ENCODE measurements around the gene LMX1A. TPM values are rescaled to one million over a fixed set of nuclear protein-coding genes. Genes with fewer than 3 reads are reported as not detected.
A peak's percentile ranks its signal among the peaks of the same experiment; 100 is the strongest.

The LMX1A gene
- total RNA-seq, 6 experiments from 2014 or later = not detected

- peaks cover 20% of the 10 kb centered on the region for H3K27me3 Mint-ChIP-seq (ENCODE audit: insufficient read depth)
- no peaks in the 10 kb centered on the region for H3K36me3 Mint-ChIP-seq (ENCODE audit: low read depth)
- peaks cover 21% of the 10 kb centered on the region for H3K4me1 Mint-ChIP-seq (ENCODE audit: low read depth)
- H3K27ac Mint-ChIP-seq = no peak overlapping the region; the same call in 1 of the 2 replicates
- DNase-seq = no peak
- peak overlapping the region; percentile 56 for H3K4me3 Mint-ChIP-seq
- no peak for TF ChIP-seq CTCF (IDR thresholded peaks at IDR 0.05)
- no peaks in the 10 kb centered on the region for H3K9me3 Mint-ChIP-seq
These were observed 19.1 kb upstream of the LMX1A start for GRCh38 chr1:165375623-165376022.

GRCh38 chr1:165371588-165372225 is 15.2 kb upstream of the LMX1A start:
- no peak overlapping the region for H3K4me3 Mint-ChIP-seq
- H3K27me3 Mint-ChIP-seq (ENCODE audit: insufficient read depth) = peaks cover 32% of the 10 kb centered on the region
- H3K27ac Mint-ChIP-seq = no peak overlapping the region
- TF ChIP-seq CTCF (IDR thresholded peaks at IDR 0.05) = no peak
- H3K4me1 Mint-ChIP-seq (ENCODE audit: low read depth) = peaks cover 14% of the 10 kb centered on the region
- H3K36me3 Mint-ChIP-seq (ENCODE audit: low read depth) = no peaks in the 10 kb centered on the region
- no peaks in the 10 kb centered on the region for H3K9me3 Mint-ChIP-seq
- no peak for DNase-seq

GRCh38 chr1:165369255-165369848 is 12.8 kb upstream of the LMX1A start:
- no peaks in the 10 kb centered on the region for H3K9me3 Mint-ChIP-seq

GRCh38 chr1:165367375-165367993 is 11.0 kb upstream of the LMX1A start:
- H3K27ac Mint-ChIP-seq = no peak overlapping the region
- peak; percentile 47 for DNase-seq
- peak; percentile 97 for TF ChIP-seq CTCF (IDR thresholded peaks at IDR 0.05)
- H3K4me1 Mint-ChIP-seq (ENCODE audit: low read depth) = no peaks in the 10 kb centered on the region
- H3K9me3 Mint-ChIP-seq = no peaks in the 10 kb centered on the region
- peaks cover 29% of the 10 kb centered on the region for H3K27me3 Mint-ChIP-seq (ENCODE audit: insufficient read depth)
- H3K36me3 Mint-ChIP-seq (ENCODE audit: low read depth) = no peaks in the 10 kb centered on the region
- no peak overlapping the region for H3K4me3 Mint-ChIP-seq

More at GRCh38 chr1:165369255-165369848, 12.8 kb upstream of the LMX1A start:
- peak; percentile 88 for TF ChIP-seq CTCF (IDR thresholded peaks at IDR 0.05)
- Mint-ChIP-seq H3K27me3 (ENCODE audit: insufficient read depth) (peaks cover 26% of the 10 kb centered on the region), H3K4me3 (no peak overlapping the region), H3K27ac (no peak overlapping the region), H3K36me3 (ENCODE audit: low read depth) (no peaks in the 10 kb centered on the region), H3K4me1 (ENCODE audit: low read depth) (no peaks in the 10 kb centered on the region)
- peak; percentile 42 for DNase-seq

- Mint-ChIP-seq H3K4me3 (no peak overlapping the region), H3K4me1 (ENCODE audit: low read depth) (no peaks in the 10 kb centered on the region), H3K27me3 (ENCODE audit: insufficient read depth) (peaks cover 21% of the 10 kb centered on the region), H3K27ac (no peak overlapping the region), H3K36me3 (ENCODE audit: low read depth) (no peaks in the 10 kb centered on the region), H3K9me3 (no peaks in the 10 kb centered on the region)
- no peak for DNase-seq
- no peak for TF ChIP-seq CTCF (IDR thresholded peaks at IDR 0.05)
These were observed 8.8 kb upstream of the LMX1A start for GRCh38 chr1:165365341-165365740.
